Mesenchymal stem cell (in vitro differentiated cells and primary cell): ENCODE measurements around the gene ARFGAP2.
A peak's percentile ranks its signal among the peaks of the same experiment; 100 is the strongest.
"Not testable (repeated sequence)": the region's sequence is repeated elsewhere in the genome, so short reads cannot be mapped to it uniquely, and the experiment has no call there.

ENCODE experiments used
- DNase-seq: peaks from one replicate; pipeline ENCODE4 v3.0.0-alpha.2; 2013
- H2AFZ ChIP-seq: one replicate; pipeline ENCODE4 v1.6.1; 2013; ENCODE audit warnings: low read depth, mild to moderate bottlenecking, control low read depth, inconsistent platforms, low read length, moderate library complexity
- H2AK5ac ChIP-seq: 2 replicates; pipeline ENCODE4 v1.6.1; 2013; ENCODE audit warnings: low read length, moderate library complexity, mild to moderate bottlenecking, inconsistent platforms; ENCODE audit not compliant: severe bottlenecking
- H2BK120ac ChIP-seq: one replicate; pipeline ENCODE4 v1.6.1; 2013; ENCODE audit warnings: low read depth, mild to moderate bottlenecking, inconsistent platforms, low read length, moderate library complexity
- H2BK12ac ChIP-seq, 2 experiments: one replicate each; pipeline ENCODE4 v1.6.1; 2013; ENCODE audit warnings: inconsistent platforms in 2 of 2, low read length in 2 of 2, mild to moderate bottlenecking in 2 of 2, moderate library complexity in 2 of 2, control low read depth in 1 of 2
- H2BK15ac ChIP-seq: one replicate; pipeline ENCODE4 v1.6.1; 2013; ENCODE audit warnings: mild to moderate bottlenecking, low read depth, inconsistent platforms; ENCODE audit not compliant: poor library complexity, severe bottlenecking
- H2BK5ac ChIP-seq: 2 replicates; pipeline ENCODE4 v1.6.1; 2013; ENCODE audit warnings: low read depth, mild to moderate bottlenecking, low read length, control low read depth, inconsistent platforms; ENCODE audit not compliant: poor library complexity, severe bottlenecking
- H3K14ac ChIP-seq, 2 experiments: one replicate each; pipeline ENCODE4 v1.6.1; 2013; ENCODE audit warnings: inconsistent platforms in 2 of 2, low read length in 2 of 2, control low read depth in 1 of 2, mild to moderate bottlenecking in 1 of 2, moderate library complexity in 1 of 2
- H3K18ac ChIP-seq, 2 experiments: one replicate each; pipeline ENCODE4 v1.6.1; 2013; ENCODE audit warnings: inconsistent platforms in 2 of 2, low read length in 2 of 2, control low read depth in 1 of 2, low read depth in 1 of 2, mild to moderate bottlenecking in 1 of 2
- H3K23ac ChIP-seq, 2 experiments: one replicate each; pipeline ENCODE4 v1.6.1; 2013; ENCODE audit warnings: inconsistent platforms in 2 of 2, low read length in 2 of 2, mild to moderate bottlenecking in 2 of 2, moderate library complexity in 2 of 2, control low read depth in 1 of 2
- H3K27ac ChIP-seq: 2 replicates; pipeline ENCODE4 v1.5.1; 2013; ENCODE audit warnings: mild to moderate bottlenecking, moderate library complexity, low read length, control low read depth, inconsistent platforms; ENCODE audit not compliant: poor library complexity, severe bottlenecking
- H3K27me3 ChIP-seq, 2 experiments: 2 replicates each; pipeline versions ENCODE4 v1.6.1 to v1.7.0; 2013; ENCODE audit warnings: low read length in 2 of 2, mild to moderate bottlenecking in 2 of 2, moderate library complexity in 2 of 2, control low read depth in 1 of 2, inconsistent platforms in 1 of 2; ENCODE audit not compliant: control insufficient read depth in 1 of 2, insufficient read depth in 1 of 2
- H3K36me3 ChIP-seq, 2 experiments: 2 replicates each; pipeline versions ENCODE4 v1.6.1 to v1.7.0; 2013; ENCODE audit warnings: low read length in 2 of 2, control low read depth in 1 of 2, inconsistent platforms in 1 of 2, low read depth in 1 of 2, mild to moderate bottlenecking in 1 of 2; ENCODE audit not compliant: insufficient read depth in 2 of 2, control insufficient read depth in 1 of 2
- H3K4ac ChIP-seq, 2 experiments: one replicate each; pipeline ENCODE4 v1.6.1; 2013; ENCODE audit warnings: inconsistent platforms in 2 of 2, low read length in 2 of 2, mild to moderate bottlenecking in 2 of 2, moderate library complexity in 2 of 2, control low read depth in 1 of 2, low read depth in 1 of 2
- H3K4me1 ChIP-seq: 2 replicates; pipeline ENCODE4 v1.6.1; 2013; ENCODE audit warnings: low read depth, low read length, control low read depth; ENCODE audit not compliant: control insufficient read depth, insufficient read depth
- H3K4me2 ChIP-seq: 2 replicates; pipeline ENCODE4 v1.6.1; 2013; ENCODE audit warnings: low read length, mild to moderate bottlenecking, inconsistent platforms; ENCODE audit not compliant: poor library complexity, severe bottlenecking
- H3K4me3 ChIP-seq, 2 experiments: 2 replicates each; pipeline versions ENCODE4 v1.5.1 to v1.7.0; 2013; ENCODE audit warnings: low read length in 2 of 2, mild to moderate bottlenecking in 2 of 2, control low read depth in 1 of 2, low read depth in 1 of 2; ENCODE audit not compliant: insufficient read depth in 1 of 2
- H3K79me1 ChIP-seq: replicated peaks from 2 replicates; pipeline ENCODE4 v1.6.1; 2013; ENCODE audit warnings: mild to moderate bottlenecking, control low read depth, low read length, inconsistent platforms; ENCODE audit not compliant: poor library complexity, severe bottlenecking
- H3K9ac ChIP-seq: 2 replicates; pipeline ENCODE4 v1.7.0; 2013; ENCODE audit warnings: mild to moderate bottlenecking, low read length, moderate library complexity
- H3K9me3 ChIP-seq: 2 replicates; pipeline ENCODE4 v1.7.0; 2013; ENCODE audit warnings: mild to moderate bottlenecking, low read length; ENCODE audit not compliant: control insufficient read depth
- H4K8ac ChIP-seq: one replicate; pipeline ENCODE4 v1.6.1; 2013; ENCODE audit warnings: inconsistent platforms, mild to moderate bottlenecking, low read length, moderate library complexity
- H4K91ac ChIP-seq: one replicate; pipeline ENCODE4 v1.6.1; 2013; ENCODE audit warnings: mild to moderate bottlenecking, low read length, inconsistent platforms
- WGBS: methylation state at CpG from one replicate; pipeline ENCODE4 v1.1.7; 2013; ENCODE audit warnings: mixed read lengths; 5-methylcytosine and 5-hydroxymethylcytosine counted together

The ARFGAP2 gene

GRCh38 chr11:47198161-47198560 is 21.5 kb upstream of the ARFGAP2 start:
- not testable (repeated sequence) for H2AFZ ChIP-seq, H3K4me2 ChIP-seq, H2AK5ac ChIP-seq, H2BK120ac ChIP-seq, H3K9ac ChIP-seq, H3K4ac ChIP-seq, H3K79me1 ChIP-seq, H3K36me3 ChIP-seq, H3K23ac ChIP-seq, H2BK12ac ChIP-seq, H3K4me3 ChIP-seq, H4K8ac ChIP-seq, H3K9me3 ChIP-seq, H2BK15ac ChIP-seq, H4K91ac ChIP-seq, H2BK5ac ChIP-seq, H3K18ac ChIP-seq, H3K14ac ChIP-seq, H3K4me1 ChIP-seq, DNase-seq, H3K27ac ChIP-seq
- peaks cover 0 to 23% of the 10 kb centered on the region in 2 experiments for H3K27me3 ChIP-seq
- 94% methylated on average over 9 of the region's 9 CpGs for WGBS

GRCh38 chr11:47192111-47192510 is 15.4 kb upstream of the ARFGAP2 start:
- Histone ChIP-seq H3K79me1 (no peaks in the 10 kb centered on the region), H2BK5ac (no peak overlapping the region), H2BK12ac (no peak overlapping the region), H3K4me2 (no peak overlapping the region), H3K36me3 (no peaks in the 10 kb centered on the region), H4K8ac (no peak overlapping the region), H3K14ac (no peak overlapping the region), H2AK5ac (no peak overlapping the region), H2BK15ac (no peak overlapping the region), H3K4me3 (no peak overlapping the region), H3K18ac (no peak overlapping the region), H3K27me3 (no peaks in the 10 kb centered on the region), H3K4ac (no peak overlapping the region), H2AFZ (no peak overlapping the region), H2BK120ac (no peak overlapping the region), H4K91ac (no peak overlapping the region), H3K9ac (no peak overlapping the region), H3K23ac (no peak overlapping the region), H3K27ac (no peak overlapping the region), H3K4me1 (peaks cover 9% of the 10 kb centered on the region), H3K9me3 (no peaks in the 10 kb centered on the region)
- DNase-seq: no peak
- 90% methylated on average over 4 of the region's 4 CpGs for WGBS

- not testable (repeated sequence) for H3K4me2 ChIP-seq, H3K4ac ChIP-seq, H3K27ac ChIP-seq, H3K9me3 ChIP-seq, H3K14ac ChIP-seq, H3K27me3 ChIP-seq, H4K8ac ChIP-seq, H2AFZ ChIP-seq, H3K23ac ChIP-seq, H2BK15ac ChIP-seq, H2BK5ac ChIP-seq, H2BK120ac ChIP-seq, H4K91ac ChIP-seq, H2AK5ac ChIP-seq, H3K4me3 ChIP-seq, H3K79me1 ChIP-seq, H3K9ac ChIP-seq, H3K18ac ChIP-seq, H2BK12ac ChIP-seq, H3K36me3 ChIP-seq
- DNase-seq: peak; percentile 34
- WGBS: 89% methylated on average over 10 of the region's 10 CpGs
- H3K4me1 ChIP-seq: peaks cover 16% of the 10 kb centered on the region
These were observed 14.5 kb upstream of the ARFGAP2 start for GRCh38 chr11:47191137-47191536.

- peak; percentile 89 for DNase-seq
- H3K79me1 ChIP-seq: no peaks in the 10 kb centered on the region
These were observed 12.6 kb upstream of the ARFGAP2 start for GRCh38 chr11:47189100-47189834.

More at GRCh38 chr11:47189100-47189834, 12.6 kb upstream of the ARFGAP2 start:
- Histone ChIP-seq H3K9me3 (no peaks in the 10 kb centered on the region), H4K8ac (no peak overlapping the region), H3K23ac (no peak overlapping the region), H3K36me3 (peaks cover 0 to 1% of the 10 kb centered on the region in 2 experiments), H2AFZ (no peak overlapping the region), H2BK15ac (no peak overlapping the region), H3K9ac (no peak overlapping the region), H2BK5ac (no peak overlapping the region), H4K91ac (no peak overlapping the region), H3K27ac (peak overlapping the region; percentile 13), H3K4me2 (no peak overlapping the region), H3K18ac (no peak overlapping the region), H3K14ac (no peak overlapping the region), H2AK5ac (no peak overlapping the region), H3K4me3 (no peak overlapping the region), H3K27me3 (no peaks in the 10 kb centered on the region), H2BK120ac (no peak overlapping the region), H3K4ac (peak overlapping the region in 1 of 2 experiments; percentile 28), H2BK12ac (no peak overlapping the region), H3K4me1 (peaks cover 28% of the 10 kb centered on the region)
- WGBS: 61% methylated on average over 11 of the region's 11 CpGs
